Fibroblast of the aortic adventitia (primary cell): ENCODE results near the gene ENO2. TPM values are rescaled to one million over a fixed set of nuclear protein-coding genes. Genes with fewer than 3 reads are reported as not detected.
"Not testable (repeated sequence)": the region's sequence is repeated elsewhere in the genome, so short reads cannot be mapped to it uniquely, and the experiment has no call there.

Experiments used
- DNase-seq: peaks from one replicate; pipeline ENCODE4 v3.0.0-alpha.2; 2010; ENCODE audit warnings: low read depth
- H3K4me3 ChIP-seq: 2 replicates; pipeline ENCODE4 v1.5.1; 2011; ENCODE audit warnings: low read depth, mild to moderate bottlenecking, control low read depth, low read length, moderate library complexity
- CTCF ChIP-seq: IDR thresholded peaks from 2 replicates; pipeline ENCODE4 v1.5.1; 2011; ENCODE audit warnings: mild to moderate bottlenecking, low read length, control low read depth, inconsistent platforms; ENCODE audit not compliant: insufficient read depth
- total RNA-seq: library from RNA; depleted of rRNA; stranded (reverse); fragments of >200 nt; gene quantifications from 2 replicates; pipeline ENCODE4 v1.2.3, GENCODE V29; 2012; ENCODE audit warnings: low replicate concordance

The ENO2 gene
- 8.7 and 12.7 TPM in 2 replicates for total RNA-seq

- peak; percentile 51 for DNase-seq
- H3K4me3 ChIP-seq = peak within 1 kb of the TSS; percentile 82
- no peak for TF ChIP-seq CTCF
Measured at GRCh38 chr12:6914246-6914946, at the start of gene ENO2. Gene ENO2, plus strand, starts transcription at chr12:6914580. Its CDS starts 1,253 bp downstream, at chr12:6915833.

GRCh38 chr12:6865307-6865706 is 49.1 kb upstream of the ENO2 start:
- not testable (repeated sequence) for DNase-seq, H3K4me3 ChIP-seq

- DNase-seq = no peak
- peak overlapping the region; percentile 70 for H3K4me3 ChIP-seq
Measured at GRCh38 chr12:6866163-6866919, 48.0 kb upstream of the ENO2 start.

GRCh38 chr12:6866920-6867412 is 47.4 kb upstream of the ENO2 start:
- DNase-seq = no peak
- TF ChIP-seq CTCF = no peak
- peak overlapping the region; percentile 70 for H3K4me3 ChIP-seq

More at GRCh38 chr12:6866163-6866919, 48.0 kb upstream of the ENO2 start:
- no peak for TF ChIP-seq CTCF

- peak within 1 kb of the TSS; percentile 91 for H3K4me3 ChIP-seq
- peak; percentile 80 for DNase-seq
- no peak for TF ChIP-seq CTCF
Measured at GRCh38 chr12:6867413-6868210, 46.8 kb upstream of the ENO2 start, which contains the start of gene TPI1. Gene TPI1, plus strand, starts transcription at chr12:6867531. Its CDS starts 36 bp downstream, at chr12:6867567.

GRCh38 chr12:6868211-6869048 is 46.0 kb upstream of the ENO2 start:
- TF ChIP-seq CTCF = peak; percentile 34
- DNase-seq = no peak
- peak overlapping the region; percentile 91 for H3K4me3 ChIP-seq
